Chondrocyte (in vitro differentiated cells): ENCODE measurements around the gene GPR87. TPM values are rescaled to one million over a fixed set of nuclear protein-coding genes. Genes with fewer than 3 reads are reported as not detected.

Source experiments
- DNase-seq: peaks from one replicate; pipeline ENCODE4 v3.0.0; 2021; ENCODE audit warnings: mixed read lengths, low spot score
- H3K27ac Mint-ChIP-seq: one replicate; pipeline ENCODE4 v1.8.0; 2021; ENCODE audit warnings: mild to moderate bottlenecking, moderate library complexity, mixed read lengths; ENCODE audit not compliant: unreplicated experiment
- H3K27me3 Mint-ChIP-seq: 2 replicates; pipeline ENCODE4 v1.8.0; 2021; ENCODE audit warnings: low read depth, mixed read lengths
- H3K36me3 Mint-ChIP-seq: 2 replicates; pipeline ENCODE4 v1.8.0; 2021; ENCODE audit warnings: low read depth, mixed read lengths
- H3K4me1 Mint-ChIP-seq: 2 replicates; pipeline ENCODE4 v1.8.0; 2021; ENCODE audit warnings: low read depth, mild to moderate bottlenecking, mixed read lengths
- H3K4me3 Mint-ChIP-seq: one replicate; pipeline ENCODE4 v1.8.0; 2021; ENCODE audit warnings: mild to moderate bottlenecking, moderate library complexity, mixed read lengths; ENCODE audit not compliant: unreplicated experiment
- H3K9me3 Mint-ChIP-seq: 2 replicates; pipeline ENCODE4 v1.8.0; 2021; ENCODE audit warnings: low read depth, mixed read lengths
- total RNA-seq: library from RNA; stranded (reverse); gene quantifications from 3 replicates; pipeline ENCODE4 v1.2.1, GENCODE V29; 2021
- TF ChIP-seq, protein P1 (sequence below): fragments of 200-600 bp; sonication (generic); IDR thresholded peaks from 2 replicates; pipeline ENCODE4 v1.5.0; 2021; ENCODE audit warnings: antibody characterized with exemption, mild to moderate bottlenecking, moderate library complexity

Gene GPR87
- total RNA-seq, 1 donor from 2014 or later = not detected

DNA sequence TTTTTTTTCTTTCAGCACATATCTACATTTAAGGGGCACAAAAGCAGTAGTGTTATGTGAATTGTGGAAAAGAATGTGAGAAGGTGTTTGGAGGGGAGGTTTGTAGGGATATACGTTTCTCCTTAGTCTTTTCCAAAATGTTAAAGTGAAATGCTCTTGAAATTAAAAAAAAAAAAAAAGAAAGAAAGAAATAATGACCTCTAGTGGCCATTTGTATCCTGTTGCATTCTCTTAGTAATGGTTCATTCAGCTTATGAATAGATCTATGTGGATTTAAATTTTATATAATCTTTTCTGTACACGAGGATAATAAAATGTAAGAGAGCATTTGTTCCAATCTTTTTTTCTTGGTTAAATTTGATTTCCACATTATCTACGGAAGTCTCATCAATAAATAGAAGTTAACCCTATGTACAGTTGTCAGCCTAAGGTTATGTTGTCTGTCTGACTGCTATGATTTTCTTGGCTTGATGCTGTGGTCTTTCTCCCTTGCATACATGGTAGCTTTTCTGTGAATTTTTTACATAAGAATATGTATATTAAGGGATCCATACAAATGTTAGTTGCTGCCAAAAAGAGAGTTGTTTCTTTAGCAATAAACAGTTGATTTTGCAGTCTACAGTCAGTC is 11.1 kb upstream of the GPR87 start:
- TF ChIP-seq, protein P1, sequence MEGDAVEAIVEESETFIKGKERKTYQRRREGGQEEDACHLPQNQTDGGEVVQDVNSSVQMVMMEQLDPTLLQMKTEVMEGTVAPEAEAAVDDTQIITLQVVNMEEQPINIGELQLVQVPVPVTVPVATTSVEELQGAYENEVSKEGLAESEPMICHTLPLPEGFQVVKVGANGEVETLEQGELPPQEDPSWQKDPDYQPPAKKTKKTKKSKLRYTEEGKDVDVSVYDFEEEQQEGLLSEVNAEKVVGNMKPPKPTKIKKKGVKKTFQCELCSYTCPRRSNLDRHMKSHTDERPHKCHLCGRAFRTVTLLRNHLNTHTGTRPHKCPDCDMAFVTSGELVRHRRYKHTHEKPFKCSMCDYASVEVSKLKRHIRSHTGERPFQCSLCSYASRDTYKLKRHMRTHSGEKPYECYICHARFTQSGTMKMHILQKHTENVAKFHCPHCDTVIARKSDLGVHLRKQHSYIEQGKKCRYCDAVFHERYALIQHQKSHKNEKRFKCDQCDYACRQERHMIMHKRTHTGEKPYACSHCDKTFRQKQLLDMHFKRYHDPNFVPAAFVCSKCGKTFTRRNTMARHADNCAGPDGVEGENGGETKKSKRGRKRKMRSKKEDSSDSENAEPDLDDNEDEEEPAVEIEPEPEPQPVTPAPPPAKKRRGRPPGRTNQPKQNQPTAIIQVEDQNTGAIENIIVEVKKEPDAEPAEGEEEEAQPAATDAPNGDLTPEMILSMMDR = peak; percentile 91
- no peaks in the 10 kb centered on the region for H3K36me3 Mint-ChIP-seq
- DNase-seq = no peak
- H3K9me3 Mint-ChIP-seq = no peaks in the 10 kb centered on the region
- no peaks in the 10 kb centered on the region for H3K4me1 Mint-ChIP-seq
- H3K4me3 Mint-ChIP-seq = no peak overlapping the region
- no peaks in the 10 kb centered on the region for H3K27me3 Mint-ChIP-seq
- no peak overlapping the region for H3K27ac Mint-ChIP-seq

DNA sequence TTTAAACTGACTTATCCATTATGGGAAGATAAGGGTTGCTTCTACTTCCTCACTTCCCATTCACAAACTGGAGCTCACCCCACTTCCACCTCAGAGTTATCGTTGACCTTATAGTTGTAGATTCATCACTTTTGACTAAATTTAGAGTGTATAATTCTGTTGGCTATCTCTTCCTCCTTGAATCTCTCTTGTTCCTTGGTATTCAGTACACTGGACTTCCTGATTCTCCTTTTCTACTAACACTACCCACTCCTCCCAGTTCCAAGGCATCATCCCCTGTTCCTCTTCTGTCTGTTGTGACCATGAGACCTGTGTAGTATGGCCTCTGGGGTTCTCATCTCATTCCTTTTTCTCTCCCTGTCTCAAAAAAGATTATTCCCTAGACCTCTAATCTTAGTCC is 5.9 kb upstream of the GPR87 start:
- Mint-ChIP-seq H3K27me3 (no peaks in the 10 kb centered on the region), H3K36me3 (peaks cover 1% of the 10 kb centered on the region), H3K4me1 (peaks cover 5% of the 10 kb centered on the region), H3K4me3 (no peak overlapping the region), H3K9me3 (no peaks in the 10 kb centered on the region), H3K27ac (no peak overlapping the region)
- no peak for DNase-seq
- TF ChIP-seq, protein P1 = no peak

DNA sequence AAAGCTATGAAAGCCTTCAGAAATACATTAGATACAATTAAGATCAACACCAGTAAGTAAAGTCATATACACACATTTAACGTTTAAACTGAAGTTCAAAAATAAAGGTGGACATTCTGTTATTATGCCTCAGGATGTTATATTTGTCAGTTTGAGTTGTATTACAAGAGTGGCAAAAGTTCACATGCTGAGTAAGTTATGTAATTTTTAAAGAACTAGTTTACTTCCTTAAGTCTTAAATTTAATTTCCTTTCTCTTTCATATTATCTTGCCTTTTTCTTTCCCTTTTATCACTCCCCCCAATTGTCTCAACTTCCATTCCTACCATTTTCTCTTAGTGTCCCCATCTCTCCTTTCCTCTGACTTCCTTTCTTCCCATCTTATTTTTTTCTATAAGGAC is 4.9 kb upstream of the GPR87 start:
- Mint-ChIP-seq H3K27me3 (no peaks in the 10 kb centered on the region), H3K4me1 (peaks cover 8% of the 10 kb centered on the region), H3K27ac (no peak overlapping the region), H3K9me3 (no peaks in the 10 kb centered on the region), H3K36me3 (peaks cover 1% of the 10 kb centered on the region), H3K4me3 (no peak overlapping the region)
- TF ChIP-seq, protein P1 = no peak
- DNase-seq = no peak

DNA sequence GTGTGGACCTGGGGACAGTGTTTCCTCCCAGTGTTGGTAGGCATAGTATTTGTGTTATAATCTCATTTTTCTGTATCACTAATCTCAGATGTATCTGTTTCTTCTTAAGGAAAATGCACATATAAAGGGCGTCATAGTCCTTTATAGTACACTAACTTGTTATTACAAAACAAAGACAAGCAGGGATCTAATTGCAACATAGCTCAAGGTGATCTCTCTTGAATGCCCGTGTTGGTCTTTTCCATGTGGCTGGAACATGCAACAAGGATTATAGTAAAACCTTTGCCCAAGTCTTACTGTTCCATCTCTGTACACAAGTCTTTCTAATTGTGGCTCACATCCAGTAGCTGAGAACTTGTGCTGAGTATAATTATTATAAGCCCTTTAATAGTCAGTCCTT is 3.5 kb upstream of the GPR87 start:
- TF ChIP-seq, protein P1 = no peak
- H3K4me1 Mint-ChIP-seq = peaks cover 19% of the 10 kb centered on the region
- H3K27ac Mint-ChIP-seq = no peak overlapping the region
- peaks cover 6% of the 10 kb centered on the region for H3K9me3 Mint-ChIP-seq
- no peak for DNase-seq
- H3K27me3 Mint-ChIP-seq = no peaks in the 10 kb centered on the region
- H3K36me3 Mint-ChIP-seq = peaks cover 1% of the 10 kb centered on the region
- H3K4me3 Mint-ChIP-seq = no peak overlapping the region

DNA sequence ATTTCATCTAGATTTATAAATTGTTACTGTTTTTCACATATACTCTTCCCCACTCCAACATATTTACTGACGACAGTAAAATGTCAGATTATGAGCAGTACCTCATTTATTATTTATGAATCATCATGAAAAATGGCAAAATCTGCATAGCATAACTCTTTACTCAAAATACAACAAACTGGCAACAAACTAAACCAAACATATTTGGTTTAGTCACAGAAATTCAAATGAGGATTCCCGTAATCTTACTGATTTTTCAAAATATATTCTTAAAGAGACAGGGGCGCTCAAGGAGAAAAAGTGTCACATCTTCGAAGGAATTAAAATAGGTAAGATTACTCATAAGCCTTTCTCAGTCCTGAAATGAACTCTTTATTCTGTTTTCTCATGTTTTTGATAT is 3.0 kb upstream of the GPR87 start:
- no peaks in the 10 kb centered on the region for H3K27me3 Mint-ChIP-seq
- H3K27ac Mint-ChIP-seq = no peak overlapping the region
- no peak for DNase-seq
- peaks cover 22% of the 10 kb centered on the region for H3K4me1 Mint-ChIP-seq
- TF ChIP-seq, protein P1 = no peak
- no peak overlapping the region for H3K4me3 Mint-ChIP-seq
- peaks cover 9% of the 10 kb centered on the region for H3K9me3 Mint-ChIP-seq
- peaks cover 1% of the 10 kb centered on the region for H3K36me3 Mint-ChIP-seq
